ENCODE measurements around the gene ZNF638. TPM values are rescaled to one million over a fixed set of nuclear protein-coding genes. Genes with fewer than 3 reads are reported as not detected.
A peak's percentile ranks its signal among the peaks of the same experiment; 100 is the strongest.

The ZNF638 gene
- total and polyA plus RNA-seq, 2 donors (not counting 3 experiments of a cell fraction or from before 2014, with no cell fraction given) = 36.4 to 111 TPM

DNA sequence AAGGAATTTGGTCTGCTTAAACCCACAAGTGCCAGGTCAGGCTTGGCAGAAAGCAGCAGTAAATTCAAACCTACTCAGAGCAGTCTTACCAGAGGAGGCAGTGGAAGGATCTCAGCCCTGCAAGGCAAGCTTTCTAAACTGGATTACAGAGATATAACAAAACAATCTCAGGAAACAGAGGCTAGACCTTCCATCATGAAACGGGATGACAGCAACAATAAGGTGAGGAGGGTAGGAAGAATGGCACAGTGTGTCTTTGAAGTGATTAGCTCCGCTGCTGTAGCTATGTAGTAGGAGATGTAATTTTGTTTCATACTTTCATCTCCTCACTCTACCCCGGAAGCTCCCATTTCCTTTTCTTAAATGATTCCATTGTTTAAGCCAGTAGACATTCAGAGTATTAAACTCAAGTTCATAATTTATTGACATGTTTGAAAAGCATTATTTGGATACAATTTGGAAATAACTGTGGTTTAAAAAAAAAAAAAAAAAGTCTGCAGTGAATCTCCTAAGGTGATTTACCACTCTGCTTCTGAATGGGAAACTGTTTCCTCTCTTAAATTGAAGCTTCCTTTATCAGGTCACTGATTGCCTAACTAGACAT lies 92.3 kb downstream of the ZNF638 start:
- Histone ChIP-seq H3K9me3 (replicated peaks; ENCODE audit: control insufficient read depth, insufficient read depth, low read length) (no peaks in the 10 kb centered on the region), H3K4me1 (ENCODE audit: control insufficient read depth, extremely low read depth, insufficient read depth, low read length) (peaks cover 37% of the 10 kb centered on the region), H3K27me3 (ENCODE audit: control insufficient read depth in 2 of 2, insufficient read depth in 2 of 2, low read length in 2 of 2) (no peaks in the 10 kb centered on the region), H3K79me2 (ENCODE audit: control insufficient read depth, insufficient read depth, low read length) (no peaks in the 10 kb centered on the region), H3K9me1 (replicated peaks; ENCODE audit: control insufficient read depth, extremely low read depth, insufficient read depth, low read length) (no peaks in the 10 kb centered on the region), H3K36me3 (ENCODE audit: control insufficient read depth in 2 of 2, extremely low read depth in 1 of 2, insufficient read depth in 2 of 2, low read length in 2 of 2) (peaks cover 3 to 20% of the 10 kb centered on the region in 2 experiments), H2AFZ (ENCODE audit: low read depth, low read length) (no peak overlapping the region), H3K27ac (ENCODE audit: insufficient read depth, low read depth, low read length) (peak overlapping the region; percentile 78), H4K20me1 (replicated peaks; ENCODE audit: control insufficient read depth, extremely low read depth, insufficient read depth, low read length) (no peaks in the 10 kb centered on the region), H3K9ac (replicated peaks; ENCODE audit: extremely low read depth, insufficient read depth, low read length) (peak overlapping the region; percentile 48), H3K4me3 (replicated peaks in 1 of 3; ENCODE audit: insufficient read depth in 1 of 3, low read depth in 1 of 3, low read length in 3 of 3) (peak overlapping the region in 1 of 3 experiments; percentile 13), H3K4me2 (ENCODE audit: insufficient read depth, low read length) (peak overlapping the region; percentile 69)
- ChIA-PET CTCF (interaction anchor here (0.8 to 2.5 kb wide), 17 partner anchors 9 to 124 kb away, joined by 3 to 28 read pairs (median 4); partner anchors contain the start of gene ZNF638), POLR2A (interaction anchor here (0.5 to 1.2 kb wide), 6 partner anchors 10 to 81 kb away, joined by 3 to 8 read pairs (median 6); no protein-coding TSS in a partner anchor)
- dilution Hi-C loops (cut with MboI; ENCODE audit: extremely low pct_ligation_motif_present, low sequenced_read_pairs) = no loop called here
- FAIRE-seq (peak; percentile 92), DNase-seq (ENCODE audit: low read depth, low spot score) (peak; percentile 91)
- intact Hi-C loops (cut with micrococcal nuclease) = loop anchor here (1.0 to 5.0 kb wide), 2 partner anchors 68 to 92 kb away; partner anchors contain the start of gene ZNF638
- no TSS peak for BruUV-seq (replicated peaks)
- TF ChIP-seq GATA2 (IDR thresholded peaks at IDR 0.05; ENCODE audit: insufficient read depth, insufficient read length, low read depth, low read length) (peak; percentile 56), MYC (IDR thresholded peaks at IDR 0.05; ENCODE audit: low read depth, low read length) (no peak), FOS (IDR thresholded peaks at IDR 0.05; ENCODE audit: borderline replicate concordance, insufficient read depth, low read length) (peak; percentile 10), EZH2 (IDR thresholded peaks at IDR 0.05; ENCODE audit: borderline replicate concordance, low read depth, low read length, severe bottlenecking) (no peak), POLR2A (IDR thresholded peaks at IDR 0.05; ENCODE audit: low read depth, low read length) (peak; percentile 52), MAX (IDR thresholded peaks at IDR 0.05; ENCODE audit: insufficient read depth, insufficient read length) (no peak), POLR2AphosphoS5 (IDR thresholded peaks at IDR 0.05; ENCODE audit: insufficient read depth, low read depth, low read length) (peak; percentile 76), JUN (IDR thresholded peaks at IDR 0.05; ENCODE audit: borderline replicate concordance, insufficient read depth, insufficient read length, low read depth) (peak; percentile 8)
- TF ChIP-seq, protein P1, sequence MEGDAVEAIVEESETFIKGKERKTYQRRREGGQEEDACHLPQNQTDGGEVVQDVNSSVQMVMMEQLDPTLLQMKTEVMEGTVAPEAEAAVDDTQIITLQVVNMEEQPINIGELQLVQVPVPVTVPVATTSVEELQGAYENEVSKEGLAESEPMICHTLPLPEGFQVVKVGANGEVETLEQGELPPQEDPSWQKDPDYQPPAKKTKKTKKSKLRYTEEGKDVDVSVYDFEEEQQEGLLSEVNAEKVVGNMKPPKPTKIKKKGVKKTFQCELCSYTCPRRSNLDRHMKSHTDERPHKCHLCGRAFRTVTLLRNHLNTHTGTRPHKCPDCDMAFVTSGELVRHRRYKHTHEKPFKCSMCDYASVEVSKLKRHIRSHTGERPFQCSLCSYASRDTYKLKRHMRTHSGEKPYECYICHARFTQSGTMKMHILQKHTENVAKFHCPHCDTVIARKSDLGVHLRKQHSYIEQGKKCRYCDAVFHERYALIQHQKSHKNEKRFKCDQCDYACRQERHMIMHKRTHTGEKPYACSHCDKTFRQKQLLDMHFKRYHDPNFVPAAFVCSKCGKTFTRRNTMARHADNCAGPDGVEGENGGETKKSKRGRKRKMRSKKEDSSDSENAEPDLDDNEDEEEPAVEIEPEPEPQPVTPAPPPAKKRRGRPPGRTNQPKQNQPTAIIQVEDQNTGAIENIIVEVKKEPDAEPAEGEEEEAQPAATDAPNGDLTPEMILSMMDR (IDR thresholded peaks at IDR 0.05; ENCODE audit: extremely low read depth in 1 of 2, insufficient read depth in 1 of 2, low read depth in 1 of 2, low read length in 2 of 2) = peak in 1 of 2 donors; percentile 15

Data from endothelial cell of umbilical vein (primary cell).